ENCODE measurements around the gene GPR83.
"Not testable (repeated sequence)": the region's sequence is repeated elsewhere in the genome, so short reads cannot be mapped to it uniquely, and the experiment has no call there.

Gene GPR83

DNA sequence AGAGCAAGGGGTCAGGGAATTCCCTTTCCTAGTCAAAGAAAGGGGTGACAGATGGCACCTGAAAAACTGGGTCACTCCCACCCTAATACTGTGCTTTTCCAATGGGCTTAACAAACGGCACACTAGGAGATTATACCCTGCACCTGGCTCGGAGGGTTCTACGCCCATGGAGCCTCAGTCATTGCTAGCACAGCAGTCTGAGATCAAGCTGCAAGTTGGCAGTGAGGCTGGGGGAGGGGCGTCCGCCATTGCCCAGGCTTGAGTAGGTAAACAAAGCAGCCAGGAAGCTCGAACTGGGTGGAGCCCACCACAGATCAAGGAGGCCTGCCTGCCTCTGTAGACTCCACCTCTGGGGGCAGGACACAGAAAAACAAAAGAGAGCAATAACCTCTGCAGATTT is 30.6 kb downstream of the GPR83 start:
- DNase-seq (ENCODE audit: low read depth in 2 of 2) = not testable (repeated sequence)

- DNase-seq (ENCODE audit: low read depth in 2 of 2) = not testable (repeated sequence)
Measured at GRCh38 chr11:94350850-94351563, 50.2 kb downstream of the GPR83 start.

DNA sequence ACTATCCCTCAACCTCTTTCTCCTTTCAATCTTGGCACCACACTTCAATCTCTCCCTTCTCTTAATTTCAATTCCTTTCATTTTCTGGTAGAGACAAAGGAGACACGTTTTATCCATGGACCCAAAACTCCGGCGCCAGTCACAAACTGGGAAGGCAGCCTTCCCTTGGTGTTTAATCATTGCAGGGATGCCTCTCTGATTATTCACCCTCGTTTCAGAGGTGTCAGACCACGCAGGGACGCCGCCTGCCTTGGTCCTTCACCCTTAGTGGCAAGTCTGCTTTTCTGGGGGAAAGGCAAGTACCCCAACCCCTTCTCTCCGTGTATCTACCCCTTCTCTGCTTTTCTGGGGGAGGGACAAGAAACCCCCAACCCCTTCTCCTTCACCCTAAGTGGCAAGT is 54.9 kb downstream of the GPR83 start:
- not testable (repeated sequence) for DNase-seq (ENCODE audit: low read depth in 2 of 2)

DNA sequence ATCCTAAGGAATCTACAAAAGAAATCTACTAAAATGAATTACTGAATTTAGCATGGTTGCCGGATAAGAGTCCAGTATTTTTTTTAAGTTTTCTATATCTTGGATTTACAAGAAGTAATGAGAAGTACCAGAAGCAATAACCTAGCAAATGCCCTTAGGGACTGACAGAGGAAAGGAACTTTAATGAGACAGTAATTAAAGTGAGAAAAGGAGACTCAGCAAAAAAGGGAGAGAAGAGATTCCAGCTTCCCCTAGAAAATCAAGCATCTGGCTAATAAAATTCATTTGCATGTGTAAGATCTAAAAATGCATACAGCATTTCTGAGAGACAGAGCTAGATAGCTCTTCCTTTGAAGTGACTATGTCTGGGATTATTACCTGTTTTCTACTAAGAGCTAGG is 57.7 kb downstream of the GPR83 start:
- no peak for DNase-seq (ENCODE audit: low read depth in 2 of 2)

DNA sequence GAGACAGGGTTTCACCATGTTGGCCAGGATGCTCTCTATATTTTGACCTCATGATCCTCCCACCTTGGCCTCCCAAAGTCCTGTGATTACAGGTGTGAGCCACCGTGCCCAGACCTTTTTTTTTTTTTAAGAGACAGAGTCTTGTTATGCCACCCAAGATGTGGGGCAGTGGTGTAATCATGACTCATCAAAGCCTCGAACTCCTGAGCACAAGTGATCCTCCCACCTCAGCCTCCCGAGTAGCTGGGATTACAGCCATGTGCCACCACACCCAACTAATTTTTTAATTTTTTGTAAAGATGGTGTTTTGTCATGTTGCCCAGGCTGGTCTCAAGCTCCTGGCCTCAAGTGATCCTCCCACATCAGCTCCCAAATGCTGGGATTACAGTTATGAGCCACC is 59.0 kb downstream of the GPR83 start:
- DNase-seq (ENCODE audit: low read depth in 2 of 2) = no peak

GRCh38 chr11:94338651-94339050 is 62.6 kb downstream of the GPR83 start:
- no peak for DNase-seq (ENCODE audit: low read depth in 2 of 2)

DNA sequence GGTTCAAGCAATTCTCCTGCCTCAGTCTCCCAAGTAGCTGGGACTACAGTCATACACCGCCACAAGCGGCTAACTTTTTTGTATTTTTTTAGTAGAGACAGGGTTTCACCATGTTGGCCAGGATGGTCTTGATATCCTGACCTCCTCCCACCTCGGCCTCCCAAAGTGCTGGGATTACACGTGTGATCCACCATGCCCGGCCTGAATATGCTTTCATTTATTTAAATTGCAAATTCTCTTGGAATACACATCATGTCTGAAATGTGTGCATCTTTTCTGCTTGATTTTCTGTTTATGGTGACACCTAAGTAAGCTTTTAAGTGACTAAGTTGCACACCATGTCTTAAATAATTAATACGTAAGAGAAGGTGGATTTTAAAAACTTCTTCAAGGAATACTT is 65.2 kb downstream of the GPR83 start:
- no peak for DNase-seq (ENCODE audit: low read depth in 2 of 2)

DNA sequence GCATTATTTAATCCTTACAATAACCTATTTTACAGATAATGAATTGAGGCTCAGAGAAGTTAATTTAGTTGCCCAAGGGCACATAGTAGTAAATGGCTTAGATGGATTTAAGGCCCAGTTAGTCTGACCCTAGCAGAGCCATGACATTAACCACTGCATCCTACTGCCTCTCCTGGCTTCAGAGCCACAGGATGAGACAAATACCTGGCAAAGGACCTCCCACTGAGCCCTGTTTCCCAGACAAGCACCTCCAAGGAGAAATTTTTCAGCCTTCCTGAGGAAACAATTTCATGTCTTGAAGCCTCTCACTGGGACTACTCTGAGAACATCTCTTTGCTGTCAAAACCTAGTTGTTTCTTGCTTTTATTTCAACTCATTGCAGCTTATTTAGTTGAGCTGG is 68.4 kb downstream of the GPR83 start:
- no peak for DNase-seq (ENCODE audit: low read depth in 2 of 2)

- no peak for DNase-seq (ENCODE audit: low read depth in 2 of 2)
Measured at GRCh38 chr11:94330789-94331188, 70.4 kb downstream of the GPR83 start.

GRCh38 chr11:94329501-94329900 is 71.7 kb downstream of the GPR83 start:
- DNase-seq (ENCODE audit: low read depth in 2 of 2) = no peak

- no peak for DNase-seq (ENCODE audit: low read depth in 2 of 2)
Measured at GRCh38 chr11:94328587-94329080, 72.6 kb downstream of the GPR83 start.

All from stimulated activated CD4-positive, alpha-beta T cell treated with anti-CD3 and anti-CD28 coated beads, Interleukin-12 subunit alpha, Interleukin-12 subunit beta, amount 100 ng/mL, for 24 hours (primary cell).